Measurements from ENCODE around the gene TMCO4. TPM values are rescaled to one million over a fixed set of nuclear protein-coding genes. Genes with fewer than 3 reads are reported as not detected.

Gene TMCO4
- total RNA-seq, 4 donors from 2014 or later = 16.1 to 36.2 (median 26.9) TPM

DNA sequence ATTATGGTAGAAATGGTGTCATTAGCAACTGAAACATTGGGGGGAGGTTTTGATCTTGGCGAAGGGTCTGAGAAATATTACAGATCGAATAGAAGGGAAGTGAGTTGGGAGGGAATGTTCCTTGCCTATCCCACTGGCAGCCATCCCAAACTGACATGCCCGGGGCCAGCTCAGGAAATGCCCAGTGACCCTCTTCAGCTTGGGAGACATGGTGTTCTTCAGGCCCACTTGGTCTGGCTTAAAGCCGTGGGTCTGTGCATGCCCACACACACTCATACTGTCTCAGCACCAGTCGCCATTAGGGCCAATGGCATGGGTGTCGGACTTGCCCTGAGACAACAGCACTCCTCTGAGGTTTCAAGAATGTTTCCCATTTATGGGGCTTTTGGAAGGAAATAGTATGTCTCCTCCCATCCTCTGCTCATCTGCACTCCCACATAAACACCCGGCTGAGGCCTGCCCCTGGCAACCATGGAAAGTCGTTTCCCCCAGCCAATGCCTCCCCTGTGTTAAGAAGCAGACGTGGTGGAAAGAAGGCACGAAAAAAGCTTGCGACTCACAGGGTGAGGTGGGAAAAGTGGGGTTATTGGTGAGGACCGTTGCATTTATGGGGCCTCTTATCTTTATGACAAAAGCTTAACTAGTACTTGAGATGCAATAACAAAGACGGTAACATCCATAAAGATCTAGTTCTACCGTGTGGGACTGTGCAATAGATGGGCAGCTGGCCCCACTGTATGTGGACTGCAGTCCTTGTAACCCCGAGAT lies 13.3 kb upstream of the TMCO4 start:
- DNase-seq = peak; percentile 79
- Histone ChIP-seq H3K4me1 (peaks cover 2 to 31% (median 21%) of the 10 kb centered on the region in 4 donors), H3K9me3 (no peaks in the 10 kb centered on the region), H3K27ac (peak overlapping the region; percentile 74 to 87 (median 84)), H3K36me3 (no peaks in the 10 kb centered on the region), H3K27me3 (no peaks in the 10 kb centered on the region), H3K4me3 (peak overlapping the region in 3 of 4 donors; percentile 28 to 47 (median 45))
- in situ Hi-C loops (cut with MboI; ENCODE audit: low pct_ligation_motif_present in 1 of 4, low pct_unique_long_range_greater_than_20kb in 1 of 4, low sequenced_read_pairs in 3 of 4) = no loop called here
- WGBS, 2 donors (ENCODE audit: low coverage in 1 of 2) = 21 to 29% methylated on average over 6 to 15 of the region's 15 CpGs
- intact Hi-C loops (cut with DNase I; ENCODE audit: low total_unique reads) = no loop called here
- TF ChIP-seq POLR2AphosphoS5 (IDR thresholded peaks at IDR 0.05) (peak; percentile 78 to 92 (median 90)), POLR2A (IDR thresholded peaks at IDR 0.05) (peak; percentile 88), EP300 (IDR thresholded peaks at IDR 0.05; ENCODE audit: low read depth) (peak; percentile 65)
- TF ChIP-seq, protein P1, sequence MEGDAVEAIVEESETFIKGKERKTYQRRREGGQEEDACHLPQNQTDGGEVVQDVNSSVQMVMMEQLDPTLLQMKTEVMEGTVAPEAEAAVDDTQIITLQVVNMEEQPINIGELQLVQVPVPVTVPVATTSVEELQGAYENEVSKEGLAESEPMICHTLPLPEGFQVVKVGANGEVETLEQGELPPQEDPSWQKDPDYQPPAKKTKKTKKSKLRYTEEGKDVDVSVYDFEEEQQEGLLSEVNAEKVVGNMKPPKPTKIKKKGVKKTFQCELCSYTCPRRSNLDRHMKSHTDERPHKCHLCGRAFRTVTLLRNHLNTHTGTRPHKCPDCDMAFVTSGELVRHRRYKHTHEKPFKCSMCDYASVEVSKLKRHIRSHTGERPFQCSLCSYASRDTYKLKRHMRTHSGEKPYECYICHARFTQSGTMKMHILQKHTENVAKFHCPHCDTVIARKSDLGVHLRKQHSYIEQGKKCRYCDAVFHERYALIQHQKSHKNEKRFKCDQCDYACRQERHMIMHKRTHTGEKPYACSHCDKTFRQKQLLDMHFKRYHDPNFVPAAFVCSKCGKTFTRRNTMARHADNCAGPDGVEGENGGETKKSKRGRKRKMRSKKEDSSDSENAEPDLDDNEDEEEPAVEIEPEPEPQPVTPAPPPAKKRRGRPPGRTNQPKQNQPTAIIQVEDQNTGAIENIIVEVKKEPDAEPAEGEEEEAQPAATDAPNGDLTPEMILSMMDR (IDR thresholded peaks at IDR 0.05) = no peak

DNA sequence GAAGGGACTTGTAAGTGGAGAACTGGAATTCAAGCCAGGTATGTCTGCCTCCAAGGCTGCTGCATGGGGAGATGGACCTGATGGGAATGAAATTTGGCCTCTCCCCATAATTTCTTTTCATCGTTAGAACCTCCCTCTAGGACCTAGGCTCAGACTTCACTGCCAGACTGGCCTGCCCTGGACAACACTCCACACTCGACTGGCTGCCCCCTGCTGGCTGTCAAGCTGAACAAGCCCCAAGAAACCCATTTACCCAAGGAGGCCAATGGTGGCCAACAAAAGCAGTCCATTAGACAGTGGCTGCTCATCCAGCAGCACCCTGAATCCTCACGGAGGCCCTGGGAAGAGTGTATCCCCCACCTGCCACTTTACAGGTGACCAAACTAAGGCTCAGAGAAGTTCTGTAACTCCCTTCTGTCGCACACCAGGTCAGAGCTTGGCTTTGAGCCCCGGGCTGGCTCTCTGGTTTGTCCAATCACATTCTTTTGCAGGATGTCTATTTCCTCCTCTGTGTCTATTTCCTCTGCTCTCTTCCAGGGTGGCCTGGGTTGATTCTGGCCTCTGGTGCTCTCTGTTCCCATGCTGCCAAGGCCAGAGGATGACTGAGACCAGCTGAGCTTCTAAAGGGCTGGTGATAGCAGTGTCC lies 11.6 kb upstream of the TMCO4 start:
- WGBS, 2 donors (ENCODE audit: low coverage in 1 of 2) = 64% methylated on average over 5 of the region's 5 CpGs; no CpG with 5 or more reads in 1 of the 2 donors
- DNase-seq = peak; percentile 66

GRCh38 chr1:19809044-19809750 lies 9.5 kb upstream of the TMCO4 start:
- no peak overlapping the region for H3K4me3 ChIP-seq
- in situ Hi-C loops (cut with MboI; ENCODE audit: low pct_ligation_motif_present in 1 of 4, low pct_unique_long_range_greater_than_20kb in 1 of 4, low sequenced_read_pairs in 3 of 4) = no loop called here
- H3K27me3 ChIP-seq = no peaks in the 10 kb centered on the region
- peak; percentile 48 for DNase-seq
- no peaks in the 10 kb centered on the region for H3K36me3 ChIP-seq
- H3K27ac ChIP-seq = peak overlapping the region in 1 of 4 donors; percentile 61
- no peaks in the 10 kb centered on the region for H3K9me3 ChIP-seq
- intact Hi-C loops (cut with DNase I; ENCODE audit: low total_unique reads) = no loop called here
- 71% methylated on average over 7 to 13 of the region's 13 CpGs for WGBS, 2 donors (ENCODE audit: low coverage in 1 of 2)
- no peak for TF ChIP-seq POLR2A (IDR thresholded peaks at IDR 0.05)
- TF ChIP-seq POLR2AphosphoS5 (IDR thresholded peaks at IDR 0.05) = no peak
- H3K4me1 ChIP-seq = peaks cover 0 to 16% (median 10%) of the 10 kb centered on the region in 4 donors

More for the DNA sequence above, 11.6 kb upstream of the TMCO4 start:
- H3K4me3 ChIP-seq = no peak overlapping the region
- H3K36me3 ChIP-seq = no peaks in the 10 kb centered on the region
- H3K9me3 ChIP-seq = no peaks in the 10 kb centered on the region
- H3K4me1 ChIP-seq = peaks cover 2 to 23% (median 13%) of the 10 kb centered on the region in 4 donors
- TF ChIP-seq, protein P1 (IDR thresholded peaks at IDR 0.05) = peak; percentile 44 to 59 (median 53)
- TF ChIP-seq POLR2AphosphoS5 (IDR thresholded peaks at IDR 0.05) = peak in 1 of 3 donors; percentile 9
- TF ChIP-seq POLR2A (IDR thresholded peaks at IDR 0.05) = no peak
- no peak for TF ChIP-seq EP300 (IDR thresholded peaks at IDR 0.05; ENCODE audit: low read depth)
- in situ Hi-C loops (cut with MboI; ENCODE audit: low pct_ligation_motif_present in 1 of 4, low pct_unique_long_range_greater_than_20kb in 1 of 4, low sequenced_read_pairs in 3 of 4) = no loop called here
- peak overlapping the region; percentile 74 to 87 (median 84) for H3K27ac ChIP-seq
- H3K27me3 ChIP-seq = no peaks in the 10 kb centered on the region
- intact Hi-C loops (cut with DNase I; ENCODE audit: low total_unique reads) = no loop called here

- no peak for DNase-seq
- intact Hi-C loops (cut with DNase I; ENCODE audit: low total_unique reads) = no loop called here
- H3K27me3 ChIP-seq = no peaks in the 10 kb centered on the region
- no peaks in the 10 kb centered on the region for H3K36me3 ChIP-seq
- no peaks in the 10 kb centered on the region for H3K9me3 ChIP-seq
- H3K27ac ChIP-seq = no peak overlapping the region
- WGBS, 2 donors (ENCODE audit: low coverage in 1 of 2) = 84 to 92% methylated on average over 4 to 7 of the region's 7 CpGs
- H3K4me1 ChIP-seq = peaks cover 0 to 16% (median 10%) of the 10 kb centered on the region in 4 donors
- no peak for TF ChIP-seq POLR2AphosphoS5 (IDR thresholded peaks at IDR 0.05)
- TF ChIP-seq POLR2A (IDR thresholded peaks at IDR 0.05) = no peak
- TF ChIP-seq EP300 (IDR thresholded peaks at IDR 0.05; ENCODE audit: low read depth) = no peak
- TF ChIP-seq, protein P1 (IDR thresholded peaks at IDR 0.05) = no peak
- in situ Hi-C loops (cut with MboI; ENCODE audit: low pct_ligation_motif_present in 1 of 4, low pct_unique_long_range_greater_than_20kb in 1 of 4, low sequenced_read_pairs in 3 of 4) = no loop called here
- no peak overlapping the region for H3K4me3 ChIP-seq
Observed at GRCh38 chr1:19808351-19808750, 8.6 kb upstream of the TMCO4 start.

All from transverse colon (tissue), 4 donors.